Measurements from ENCODE around the gene SERTM2. TPM values are rescaled to one million over a fixed set of nuclear protein-coding genes. Genes with fewer than 3 reads are reported as not detected.

Gene SERTM2
- total and polyA plus RNA-seq, 12 donors, result not detected

DNA sequence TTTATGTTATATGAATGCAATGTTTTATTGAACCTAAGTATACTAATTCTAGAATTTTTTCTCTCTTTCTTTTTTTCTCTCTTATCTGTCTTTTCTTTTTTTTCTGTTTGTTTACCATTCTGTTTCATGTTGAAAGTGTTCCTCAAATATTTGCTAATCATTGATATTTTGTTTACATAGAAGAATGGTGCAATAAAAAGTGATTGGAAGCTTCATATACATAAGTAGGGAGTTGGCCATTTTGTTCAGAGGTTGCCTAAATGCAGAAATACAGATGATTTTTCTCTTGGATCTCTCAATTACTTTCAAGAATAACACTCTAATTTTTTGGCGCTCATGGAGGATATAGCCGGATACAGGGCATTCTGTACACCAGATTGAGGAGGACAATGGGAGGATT, 5.7 kb upstream of the SERTM2 start:
- intact Hi-C loops (cut with DNase I), result no loop called here
- H3K9me3 ChIP-seq, result no peaks in the 10 kb centered on the region
- H3K4me1 ChIP-seq, result no peaks in the 10 kb centered on the region
- ATAC-seq (no peak), DNase-seq (no peak)
- no peak overlapping the region for H3K27ac ChIP-seq
- no peak overlapping the region for H3K4me3 ChIP-seq
- H3K36me3 ChIP-seq, result no peaks in the 10 kb centered on the region
- H3K27me3 ChIP-seq, result peaks cover 0 to 42% (median 0%) of the 10 kb centered on the region in 7 donors
- no peak for TF ChIP-seq CTCF (IDR thresholded peaks at IDR 0.05)
- 91 to 92% methylated on average over 2 of the region's 2 CpGs for WGBS, 2 donors

- ATAC-seq, result no peak
- no peaks in the 10 kb centered on the region for H3K36me3 ChIP-seq
- intact Hi-C loops (cut with DNase I), result no loop called here
- H3K27me3 ChIP-seq, result peaks cover 0 to 49% (median 0%) of the 10 kb centered on the region in 7 donors
- no peak for TF ChIP-seq CTCF (IDR thresholded peaks at IDR 0.05)
- no peaks in the 10 kb centered on the region for H3K9me3 ChIP-seq
- H3K4me1 ChIP-seq, result no peaks in the 10 kb centered on the region
- H3K27ac ChIP-seq, result no peak overlapping the region
- WGBS, 2 donors, result 90 to 94% methylated on average over 1 of the region's 1 CpG
- no peak overlapping the region for H3K4me3 ChIP-seq
- DNase-seq, result no peak
These were observed 4.6 kb upstream of the SERTM2 start for GRCh38 chrX:111506826-111507225.

DNA sequence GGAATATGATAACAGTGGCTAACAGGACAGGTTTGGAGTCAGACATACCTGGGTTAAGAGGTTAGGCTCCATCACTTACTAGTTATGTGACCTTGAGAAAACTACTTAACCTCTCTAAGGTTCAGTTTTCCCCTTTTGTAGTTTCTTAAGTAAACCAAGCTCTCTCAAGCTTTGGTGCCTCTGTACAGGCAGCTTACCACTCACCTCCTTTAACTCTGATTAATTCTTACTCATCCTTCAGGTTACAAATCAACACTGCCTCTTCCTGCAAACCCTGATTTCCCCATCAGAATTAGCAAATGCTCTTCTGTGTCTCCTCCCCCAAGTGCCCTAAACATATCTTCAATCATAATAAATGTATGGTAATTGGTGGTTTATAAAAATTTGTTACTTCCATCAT, 3.5 kb upstream of the SERTM2 start:
- Histone ChIP-seq H3K4me3 (no peak overlapping the region), H3K4me1 (no peaks in the 10 kb centered on the region), H3K27ac (no peak overlapping the region), H3K9me3 (no peaks in the 10 kb centered on the region), H3K36me3 (no peaks in the 10 kb centered on the region), H3K27me3 (peaks cover 0 to 49% (median 0%) of the 10 kb centered on the region in 7 donors)
- no peak for DNase-seq
- intact Hi-C loops (cut with DNase I), result no loop called here
- no peak for TF ChIP-seq CTCF (IDR thresholded peaks at IDR 0.05)
- no peak for ATAC-seq

- ATAC-seq, result no peak
- H3K4me3 ChIP-seq, result no peak overlapping the region
- no peaks in the 10 kb centered on the region for H3K9me3 ChIP-seq
- no peak for DNase-seq
- peaks cover 0 to 45% (median 0%) of the 10 kb centered on the region in 7 donors for H3K27me3 ChIP-seq
- no peaks in the 10 kb centered on the region for H3K36me3 ChIP-seq
- no peak for TF ChIP-seq CTCF (IDR thresholded peaks at IDR 0.05)
- intact Hi-C loops (cut with DNase I), result no loop called here
- H3K4me1 ChIP-seq, result no peaks in the 10 kb centered on the region
- H3K27ac ChIP-seq, result no peak overlapping the region
These were observed 3.9 kb downstream of the SERTM2 start for GRCh38 chrX:111515298-111515697.

- intact Hi-C loops (cut with DNase I), result no loop called here
- Histone ChIP-seq H3K27me3 (peaks cover 0 to 56% (median 0%) of the 10 kb centered on the region in 7 donors), H3K4me1 (no peaks in the 10 kb centered on the region), H3K36me3 (no peaks in the 10 kb centered on the region), H3K9me3 (no peaks in the 10 kb centered on the region), H3K4me3 (no peak overlapping the region), H3K27ac (no peak overlapping the region)
- ATAC-seq (no peak), DNase-seq (no peak)
- no peak for TF ChIP-seq CTCF (IDR thresholded peaks at IDR 0.05)
- 84 to 85% methylated on average over 5 of the region's 5 CpGs for WGBS, 2 donors
These were observed 7.2 kb downstream of the SERTM2 start for GRCh38 chrX:111518667-111519066.

Measured in heart right ventricle (tissue), 16 donors.